ENCODE results near the gene SPEF2.

SPEF2 gene

GRCh38 chr5:35788724-35789123, 171.1 kb downstream of the SPEF2 start:
- no peak for TF ChIP-seq CTCF (IDR thresholded peaks at IDR 0.05)

- no peak for TF ChIP-seq CTCF (IDR thresholded peaks at IDR 0.05)
Measured at GRCh38 chr5:35789732-35790456, 172.2 kb downstream of the SPEF2 start.

- no peak for TF ChIP-seq CTCF (IDR thresholded peaks at IDR 0.05)
Measured at GRCh38 chr5:35790457-35790822, 172.8 kb downstream of the SPEF2 start.

GRCh38 chr5:35794328-35794619, 176.6 kb downstream of the SPEF2 start:
- no peak for TF ChIP-seq CTCF (IDR thresholded peaks at IDR 0.05)

GRCh38 chr5:35794684-35795375, 177.2 kb downstream of the SPEF2 start:
- TF ChIP-seq CTCF (IDR thresholded peaks at IDR 0.05) = no peak

GRCh38 chr5:35799181-35799580, 181.5 kb downstream of the SPEF2 start:
- no peak for TF ChIP-seq CTCF (IDR thresholded peaks at IDR 0.05)

GRCh38 chr5:35799753-35800152, 182.1 kb downstream of the SPEF2 start:
- TF ChIP-seq CTCF (IDR thresholded peaks at IDR 0.05) = no peak
